ENCODE results near the gene TAS2R16. TPM values are rescaled to one million over a fixed set of nuclear protein-coding genes. Genes with fewer than 3 reads are reported as not detected.

TAS2R16 gene
- total RNA-seq, 1 donor, result not detected

- no peak overlapping the region for H3K4me3 ChIP-seq (ENCODE audit: low read depth, low read length)
- DNase-seq (ENCODE audit: low read depth), result no peak
- no peak for TF ChIP-seq CTCF (IDR thresholded peaks at IDR 0.05; ENCODE audit: insufficient read depth, low read length)
Observed at GRCh38 chr7:123004931-123005330, 9.4 kb upstream of the TAS2R16 start.

- DNase-seq (ENCODE audit: low read depth), result no peak
- no peak for TF ChIP-seq CTCF (IDR thresholded peaks at IDR 0.05; ENCODE audit: insufficient read depth, low read length)
- H3K4me3 ChIP-seq (ENCODE audit: low read depth, low read length), result no peak overlapping the region
Observed at GRCh38 chr7:123003539-123004126, 8.1 kb upstream of the TAS2R16 start.

- no peak overlapping the region for H3K4me3 ChIP-seq (ENCODE audit: low read depth, low read length)
- no peak for TF ChIP-seq CTCF (IDR thresholded peaks at IDR 0.05; ENCODE audit: insufficient read depth, low read length)
- no peak for DNase-seq (ENCODE audit: low read depth)
Observed at GRCh38 chr7:122989577-122989976, 5.9 kb downstream of the TAS2R16 start.

DNA sequence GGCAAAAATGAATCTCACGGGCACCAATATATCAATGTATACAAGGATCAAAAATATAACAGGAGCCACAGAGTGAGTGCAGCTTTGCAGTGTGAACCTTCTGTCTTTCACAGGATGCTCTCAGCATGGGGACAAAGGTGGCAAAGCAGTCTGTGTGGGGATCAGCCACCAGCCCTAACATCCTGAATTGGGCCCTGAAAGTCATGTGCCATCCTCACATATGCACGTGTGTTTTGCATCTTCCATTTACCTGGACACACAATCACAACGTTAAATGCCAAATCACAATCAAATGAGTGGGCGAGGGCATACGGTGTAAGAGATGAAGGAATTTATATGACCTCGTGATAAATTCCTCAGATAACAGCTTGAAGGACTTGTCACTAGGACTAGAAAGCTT is 6.5 kb downstream of the TAS2R16 start:
- H3K4me3 ChIP-seq (ENCODE audit: low read depth, low read length), result no peak overlapping the region
- no peak for TF ChIP-seq CTCF (IDR thresholded peaks at IDR 0.05; ENCODE audit: insufficient read depth, low read length)
- DNase-seq (ENCODE audit: low read depth), result no peak

GRCh38 chr7:122988333-122988732 is 7.2 kb downstream of the TAS2R16 start:
- no peak for DNase-seq (ENCODE audit: low read depth)
- no peak overlapping the region for H3K4me3 ChIP-seq (ENCODE audit: low read depth, low read length)
- TF ChIP-seq CTCF (IDR thresholded peaks at IDR 0.05; ENCODE audit: insufficient read depth, low read length), result no peak

GRCh38 chr7:122987463-122987862 is 8.0 kb downstream of the TAS2R16 start:
- TF ChIP-seq CTCF (IDR thresholded peaks at IDR 0.05; ENCODE audit: insufficient read depth, low read length), result no peak
- H3K4me3 ChIP-seq (ENCODE audit: low read depth, low read length), result no peak overlapping the region
- DNase-seq (ENCODE audit: low read depth), result no peak

GRCh38 chr7:122984021-122984420 is 11.5 kb downstream of the TAS2R16 start:
- TF ChIP-seq CTCF (IDR thresholded peaks at IDR 0.05; ENCODE audit: insufficient read depth, low read length), result no peak
- no peak overlapping the region for H3K4me3 ChIP-seq (ENCODE audit: low read depth, low read length)
- no peak for DNase-seq (ENCODE audit: low read depth)

Measured in fibroblast of the aortic adventitia (primary cell).